Central memory CD4-positive, alpha-beta T cell (primary cell): ENCODE results near the gene NCK2.

Experiments used
- DNase-seq: peaks from one replicate; pipeline ENCODE4 v3.0.0; 2022
- total RNA-seq, 3 experiments: gene quantifications; one replicate each; lab custom pipeline; 2026; lab: John Stamatoyannopoulos, UW

Gene NCK2
- 107 to 155 (median 140) reads per million in 3 experiments for total RNA-seq

DNA sequence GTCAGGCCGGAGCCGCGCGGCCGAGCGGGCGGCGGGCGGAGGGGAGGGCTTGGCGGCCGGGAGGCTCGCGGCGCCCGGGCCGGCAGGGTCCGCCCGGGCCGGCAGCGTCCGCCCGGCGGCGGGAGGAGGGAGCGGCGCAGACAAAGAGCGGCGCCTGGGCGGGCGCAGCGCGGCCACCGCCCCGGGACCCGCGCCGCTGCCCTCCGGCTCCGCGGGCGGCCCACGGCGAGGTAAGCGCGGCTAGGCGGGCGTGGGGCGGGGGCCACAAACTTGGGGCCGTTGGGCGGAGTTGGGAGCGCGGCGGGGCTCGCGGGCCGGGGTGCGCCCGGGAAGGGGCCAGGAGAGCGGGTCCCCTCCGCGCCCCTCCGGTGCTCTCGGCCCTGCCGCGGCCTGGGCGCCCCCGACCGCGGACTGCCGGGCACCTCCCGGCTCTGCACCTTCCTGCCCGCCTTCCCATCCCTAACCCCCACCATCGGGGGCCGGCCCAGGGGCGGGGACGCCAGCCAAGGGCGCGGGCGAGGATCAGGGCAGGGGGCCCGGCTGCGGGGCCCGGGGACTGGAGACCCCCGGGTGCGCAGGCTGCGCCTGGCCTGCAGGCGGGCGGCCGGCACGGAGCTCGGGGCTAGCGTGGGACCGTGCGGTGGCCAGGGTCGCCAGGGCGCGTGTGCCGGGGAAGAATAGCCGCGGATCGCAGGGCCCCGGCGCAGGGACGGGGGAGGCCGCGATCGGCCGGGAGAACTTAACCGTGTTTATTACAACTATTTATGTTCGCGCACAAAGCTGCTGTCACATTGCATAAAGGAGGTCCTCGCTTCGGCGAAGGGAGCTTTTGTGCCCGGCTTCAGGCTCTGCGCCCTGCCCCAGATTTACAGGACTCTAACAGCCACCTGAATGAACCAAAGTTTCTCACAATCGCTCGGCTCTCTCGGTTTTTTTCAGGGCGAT, at the start of gene NCK2:
Gene NCK2, plus strand, starts transcription at position 4 of the 945 bp plus-strand sequence. CDS start 110,152 bp downstream, outside the sequence.
- no peak for DNase-seq

DNA sequence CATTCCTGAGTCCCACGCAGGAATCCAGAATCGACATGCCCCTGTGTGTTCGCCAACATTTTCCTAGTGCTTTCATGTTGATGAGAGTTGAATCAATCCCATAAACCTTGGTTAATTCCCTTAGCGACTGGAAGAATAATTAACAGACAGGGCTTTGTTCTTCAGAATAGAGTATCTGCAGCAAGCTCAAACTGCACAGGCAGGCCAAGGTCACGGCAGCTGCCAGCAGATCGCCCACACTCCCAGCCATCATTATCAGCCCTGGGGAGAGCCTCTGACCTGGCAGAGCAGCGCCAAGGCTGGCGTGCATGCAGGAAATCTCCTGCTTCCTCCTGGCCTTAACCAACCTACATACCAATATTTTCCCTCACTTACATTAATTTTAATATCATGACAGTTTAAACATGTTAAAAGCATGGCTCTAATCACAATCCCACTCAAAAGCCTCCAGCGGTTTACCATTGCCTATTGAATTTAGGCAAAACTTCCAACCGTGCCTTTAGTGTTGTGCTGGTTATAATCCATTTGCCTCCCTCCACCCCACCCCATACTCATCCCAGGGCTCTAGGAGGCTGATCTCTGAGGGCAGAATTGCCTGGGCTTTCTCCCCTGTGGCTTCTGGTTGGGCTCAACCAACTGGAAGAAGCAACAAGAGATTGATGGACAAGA, 46.8 kb upstream of the NCK2 start:
- no peak for DNase-seq

DNA sequence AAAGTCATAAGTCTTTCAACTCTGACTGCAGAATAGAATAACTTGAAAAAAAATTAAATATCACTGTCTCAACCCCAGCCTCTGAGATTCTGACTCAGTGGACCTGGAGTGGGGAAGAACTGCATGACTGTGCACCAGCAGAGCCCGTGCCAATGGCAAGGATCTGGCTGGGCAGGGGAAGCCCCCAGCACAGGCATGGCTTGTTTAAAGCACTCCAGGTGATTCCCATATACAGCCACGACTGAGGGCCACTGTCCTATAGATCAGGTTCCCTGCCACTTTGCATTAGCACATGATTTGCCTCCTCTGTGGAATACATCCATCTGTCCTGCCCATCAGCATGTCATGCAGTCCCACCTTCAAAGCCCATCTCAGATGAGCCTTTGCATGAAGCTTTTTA, 45.9 kb upstream of the NCK2 start:
- DNase-seq = no peak

DNA sequence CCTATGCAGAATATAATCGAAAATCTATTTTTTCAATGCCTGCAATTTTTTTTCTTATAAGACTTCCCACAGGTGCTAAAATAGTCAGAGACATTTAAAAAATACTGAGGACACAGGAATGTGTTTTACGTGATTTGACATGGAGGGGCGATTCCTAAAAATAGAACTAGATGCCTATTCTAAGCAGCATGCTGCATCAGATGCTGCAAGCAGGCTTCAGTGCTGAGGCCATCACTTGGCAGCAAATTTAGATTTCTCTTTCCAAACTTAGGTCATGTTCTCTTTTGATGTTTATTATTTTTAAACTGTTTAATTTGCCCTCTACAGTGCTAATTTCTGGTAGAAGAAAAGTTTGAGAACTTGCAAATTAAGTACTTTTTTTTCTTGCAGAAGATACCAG, 43.7 kb upstream of the NCK2 start:
- no peak for DNase-seq

DNA sequence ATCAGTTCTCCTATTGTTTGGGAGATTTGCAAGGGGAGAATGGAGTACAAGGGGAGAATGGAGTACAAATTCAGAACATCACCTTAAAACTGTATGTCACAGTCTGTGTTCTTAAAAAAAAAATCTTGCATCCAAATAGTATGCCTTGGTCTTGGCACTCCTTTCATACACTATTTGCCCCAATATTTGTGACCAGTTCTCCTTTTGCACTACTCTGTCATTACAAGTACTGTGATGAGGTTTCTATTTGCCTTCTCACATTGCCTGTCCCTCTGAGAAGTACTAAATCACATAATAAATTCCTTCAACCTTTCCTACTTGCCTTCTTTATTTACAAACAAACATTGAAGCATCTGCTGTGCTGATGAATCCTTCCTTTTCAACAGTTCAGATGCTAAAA, 36.0 kb upstream of the NCK2 start:
- no peak for DNase-seq

DNA sequence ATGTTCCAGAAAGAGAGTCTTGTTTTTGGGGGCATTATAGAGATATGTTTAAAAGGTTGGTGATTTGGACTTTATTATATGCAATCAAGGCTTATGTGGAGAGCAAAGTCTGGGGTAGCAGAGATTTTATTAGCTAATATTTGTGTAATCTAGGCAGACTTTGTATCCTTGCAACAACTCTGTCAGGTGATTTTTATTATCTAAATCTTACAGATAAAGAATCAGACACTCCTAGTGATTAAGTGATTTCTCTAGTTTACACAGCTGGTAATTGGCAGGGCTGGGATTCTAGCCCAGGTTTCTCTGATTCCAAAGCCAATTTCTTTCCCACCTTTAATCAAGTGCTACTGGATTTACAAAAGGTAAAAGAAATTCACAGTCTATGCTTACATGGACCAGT, 33.3 kb upstream of the NCK2 start:
- no peak for DNase-seq

DNA sequence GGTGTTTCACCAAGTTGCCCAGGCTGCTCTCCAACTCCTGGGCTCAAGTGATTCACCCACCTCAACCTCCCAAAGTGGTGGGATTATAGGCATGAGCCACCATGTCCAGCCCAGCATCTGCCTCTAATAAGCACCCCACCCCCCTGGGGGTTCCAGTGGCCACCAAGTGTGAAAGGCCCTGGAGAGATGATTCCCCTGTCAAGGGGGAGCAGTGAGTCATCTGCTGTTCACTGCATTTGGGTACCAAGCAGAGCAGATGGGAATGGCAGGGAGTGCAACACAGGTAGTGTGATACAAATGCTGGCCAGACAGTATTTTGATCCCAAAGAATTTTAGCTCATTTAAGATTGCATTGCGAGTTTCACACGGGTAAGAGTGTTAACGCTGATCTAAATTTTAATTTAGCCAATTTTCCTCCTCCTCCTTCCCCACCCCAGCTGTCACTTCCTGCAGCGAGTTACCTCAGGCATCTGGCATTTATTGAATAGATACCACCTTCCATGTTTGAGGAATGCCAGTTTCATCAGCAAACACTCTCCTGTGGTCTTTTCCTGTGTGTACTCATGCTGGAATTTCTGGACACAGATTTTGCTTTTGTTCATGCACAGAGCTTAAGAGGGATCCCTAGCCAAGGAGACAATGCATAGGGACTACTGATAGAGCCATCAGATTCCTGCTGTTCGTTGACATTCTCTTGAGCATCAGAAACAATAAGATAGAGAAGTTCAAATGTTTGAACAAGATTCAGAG, 32.4 kb upstream of the NCK2 start:
- DNase-seq = no peak

DNA sequence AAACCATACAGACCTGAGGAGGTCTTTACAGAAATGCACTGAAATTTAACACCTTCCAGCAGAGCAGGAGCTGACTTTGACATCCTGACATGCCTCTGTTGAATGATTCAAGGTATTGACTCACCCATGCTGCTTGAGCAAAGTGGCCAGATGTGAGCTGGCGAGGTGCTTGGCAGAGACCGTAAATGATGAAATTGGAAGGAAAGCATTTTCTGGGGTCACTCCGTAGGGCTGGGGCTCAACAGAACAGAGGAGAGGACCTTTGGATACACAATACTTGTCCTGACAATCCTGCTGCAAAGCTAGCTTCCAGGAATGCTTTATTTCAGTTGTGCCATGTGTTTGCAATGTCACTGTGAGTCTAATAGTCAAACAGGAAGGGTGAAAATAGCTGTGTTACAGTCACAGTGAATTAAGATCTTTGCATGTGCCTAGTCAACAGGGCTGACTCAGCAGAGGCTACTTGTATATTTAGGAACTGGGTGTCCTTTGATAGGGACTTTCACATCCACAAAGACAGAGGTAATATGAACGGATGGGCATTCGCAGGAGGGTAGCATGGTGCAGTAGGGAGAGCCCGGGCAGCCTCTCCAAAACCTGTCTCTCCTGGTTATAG, 31.6 kb upstream of the NCK2 start:
- DNase-seq = no peak

DNA sequence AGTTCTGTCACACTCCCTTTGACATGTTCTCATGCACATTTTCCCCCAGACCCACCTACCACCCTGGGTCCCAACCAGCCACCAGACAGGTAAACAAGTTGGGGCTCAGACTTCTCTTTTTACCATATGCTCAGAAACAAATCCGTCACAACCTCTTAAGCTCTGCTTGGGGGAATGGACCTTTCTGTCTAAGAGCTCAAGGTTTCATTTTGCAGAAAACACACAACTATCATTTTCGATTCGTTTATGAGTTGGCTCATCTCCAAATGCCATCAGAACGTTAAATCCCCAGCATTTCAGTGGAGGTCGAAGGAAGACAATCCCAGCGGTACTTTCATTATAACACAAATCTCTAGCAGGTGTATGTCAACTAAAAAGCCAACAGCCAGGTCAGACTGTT, 30.6 kb upstream of the NCK2 start:
- no peak for DNase-seq

DNA sequence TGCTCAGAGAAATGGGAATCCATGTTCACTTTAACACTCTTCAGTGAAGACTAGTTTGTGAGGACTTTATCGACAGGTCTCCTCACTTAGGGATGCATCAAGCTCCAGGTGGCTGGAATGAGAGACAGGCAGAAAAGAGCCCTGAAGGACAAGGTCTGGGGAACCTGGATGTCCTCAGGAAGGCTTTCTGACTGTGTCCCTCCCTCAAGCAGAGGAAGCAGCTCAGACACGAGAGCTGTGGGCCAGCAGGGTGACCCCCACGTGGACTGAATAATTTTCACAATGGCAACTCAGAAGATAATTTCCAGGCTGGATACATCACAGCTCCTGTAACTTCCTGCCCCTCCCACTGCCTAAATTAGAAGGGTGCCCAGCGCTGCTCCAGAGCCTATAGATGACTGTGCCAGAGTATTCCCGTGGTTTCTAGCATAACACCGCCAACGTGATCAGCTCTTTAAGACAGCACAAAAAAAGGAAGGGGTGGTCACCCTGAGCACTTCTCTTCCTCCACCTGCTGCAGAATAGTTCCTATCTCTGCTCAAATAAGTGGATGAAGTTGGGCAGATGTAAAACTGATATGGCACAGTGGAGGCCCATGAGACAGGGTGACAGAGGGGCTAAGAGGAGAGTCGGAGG, 25.7 kb upstream of the NCK2 start:
- DNase-seq = no peak

DNA sequence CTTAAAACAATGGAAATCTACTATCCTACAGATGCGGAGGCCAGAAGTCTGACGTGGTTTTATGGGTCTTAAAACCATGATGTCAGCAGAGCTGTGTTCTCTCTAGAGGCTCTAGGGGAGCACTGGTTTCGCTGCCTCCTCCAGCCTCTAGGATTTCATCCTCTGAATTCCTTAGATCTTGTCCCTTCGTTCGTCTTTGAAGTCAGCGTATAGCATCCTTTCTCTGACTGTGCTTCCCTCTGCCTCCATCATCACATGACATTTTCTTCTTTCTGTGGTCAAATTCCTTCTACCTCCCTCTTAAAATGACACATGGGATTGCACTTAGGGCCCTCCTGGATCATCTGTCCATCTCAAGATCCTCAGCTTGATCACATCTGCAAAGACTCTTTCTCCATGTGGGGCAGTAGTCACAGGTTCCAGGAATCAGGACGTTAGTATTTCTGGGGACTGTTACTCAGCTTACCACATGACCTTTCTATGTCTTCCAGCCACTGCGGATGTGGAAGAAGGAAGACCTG, 22.7 kb upstream of the NCK2 start:
- DNase-seq = no peak

DNA sequence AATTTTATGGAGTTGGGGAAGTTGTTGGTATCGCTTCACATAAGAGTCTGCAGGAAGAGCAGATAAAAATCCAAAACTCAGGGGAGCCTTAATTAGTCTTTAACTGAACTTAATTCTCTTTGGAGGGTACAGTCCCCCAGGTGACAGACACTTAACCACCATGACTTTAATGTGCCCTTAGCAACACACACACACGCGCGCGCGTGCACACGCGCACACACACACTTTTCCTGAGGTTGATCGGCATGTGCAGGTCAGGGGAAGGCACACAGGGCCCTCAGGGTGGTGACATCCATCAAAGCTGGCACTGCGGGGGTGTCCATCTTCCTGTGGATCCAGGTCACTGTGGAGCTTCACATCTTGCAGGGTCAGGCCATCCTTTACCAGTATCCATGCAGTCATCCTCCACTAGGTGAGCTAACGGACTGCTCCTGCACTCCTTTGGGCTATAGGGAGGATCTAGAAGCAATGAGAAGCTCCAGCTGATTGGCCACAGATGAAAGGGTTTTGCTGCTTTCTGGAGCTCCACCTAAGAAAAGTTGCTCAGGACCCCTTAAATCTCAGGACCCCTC, 21.9 kb upstream of the NCK2 start:
- no peak for DNase-seq

DNA sequence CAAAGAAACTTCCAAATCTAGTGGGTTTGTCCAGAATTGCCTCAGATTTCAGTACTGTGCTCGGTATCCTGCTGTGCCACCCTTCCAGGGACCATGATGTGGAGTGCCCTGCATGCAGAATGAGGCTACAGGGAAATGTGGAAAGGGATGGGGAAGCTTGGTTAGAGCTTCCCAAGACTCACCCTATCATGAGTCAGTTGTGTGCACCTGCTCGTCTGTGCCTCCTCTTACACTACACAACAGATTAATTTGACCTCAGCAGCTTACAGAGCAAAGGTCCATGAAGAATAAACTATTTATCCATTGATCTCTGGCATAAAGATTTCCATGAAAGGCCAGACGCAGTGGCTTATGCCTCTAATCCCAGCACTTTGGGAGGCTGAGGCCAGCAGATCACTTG, 21.3 kb upstream of the NCK2 start:
- DNase-seq = no peak

DNA sequence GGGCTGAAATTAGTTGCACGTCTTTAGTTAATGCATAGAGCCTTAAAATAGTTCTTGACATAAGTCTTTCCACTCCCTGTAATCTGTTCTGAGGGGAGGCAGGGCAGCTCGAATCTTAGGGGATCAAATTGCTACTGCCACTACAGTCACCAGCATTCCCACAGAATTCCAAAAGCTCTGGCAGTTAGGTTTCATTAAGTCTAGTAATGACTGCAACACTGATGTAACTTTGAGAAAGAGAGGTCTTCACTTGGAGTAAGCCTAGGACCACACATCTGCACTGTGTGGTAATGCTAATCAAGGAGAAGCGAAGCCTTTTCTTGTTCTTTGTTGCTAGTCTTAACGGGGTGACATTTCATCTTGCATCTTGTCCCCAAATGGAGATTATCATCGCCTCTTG, 19.3 kb upstream of the NCK2 start:
- DNase-seq = no peak

DNA sequence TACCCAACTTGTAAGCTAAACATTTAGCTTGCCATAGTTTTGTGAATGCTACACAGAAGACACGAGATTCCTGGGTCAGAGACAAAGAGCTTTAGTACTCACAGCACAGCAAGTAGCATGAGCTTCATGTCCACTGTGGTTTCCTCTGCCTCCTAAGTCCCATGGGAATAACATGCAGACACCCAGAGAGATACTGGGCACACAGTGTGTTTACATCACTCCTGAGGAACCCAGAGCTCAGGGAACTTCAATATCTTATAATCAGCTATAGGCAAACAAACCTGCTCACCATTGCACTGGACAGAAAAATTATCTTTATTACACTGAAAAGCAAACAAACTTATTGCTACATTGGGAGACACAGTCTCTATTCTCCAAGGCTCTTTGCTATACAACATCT, 14.5 kb upstream of the NCK2 start:
- DNase-seq = no peak

DNA sequence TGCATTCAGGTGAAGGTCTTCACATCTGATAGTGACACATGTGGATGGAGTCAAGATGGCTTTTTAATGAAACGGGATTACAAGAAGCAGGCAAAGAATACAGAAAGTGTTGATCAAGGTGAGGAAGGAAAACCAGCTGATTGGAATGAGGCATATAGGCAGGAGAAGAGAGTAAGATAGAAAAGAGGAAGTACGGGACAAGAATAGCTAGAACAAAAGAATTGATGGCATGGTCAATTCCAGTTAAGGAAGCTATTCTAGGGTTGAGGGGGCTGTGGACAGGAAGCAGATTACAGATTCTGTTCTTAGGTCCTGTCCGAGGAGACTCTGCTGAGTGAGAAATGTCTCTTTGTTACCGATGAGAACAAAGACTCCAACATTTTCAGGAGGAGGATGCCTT, 13.2 kb upstream of the NCK2 start:
- DNase-seq = no peak

DNA sequence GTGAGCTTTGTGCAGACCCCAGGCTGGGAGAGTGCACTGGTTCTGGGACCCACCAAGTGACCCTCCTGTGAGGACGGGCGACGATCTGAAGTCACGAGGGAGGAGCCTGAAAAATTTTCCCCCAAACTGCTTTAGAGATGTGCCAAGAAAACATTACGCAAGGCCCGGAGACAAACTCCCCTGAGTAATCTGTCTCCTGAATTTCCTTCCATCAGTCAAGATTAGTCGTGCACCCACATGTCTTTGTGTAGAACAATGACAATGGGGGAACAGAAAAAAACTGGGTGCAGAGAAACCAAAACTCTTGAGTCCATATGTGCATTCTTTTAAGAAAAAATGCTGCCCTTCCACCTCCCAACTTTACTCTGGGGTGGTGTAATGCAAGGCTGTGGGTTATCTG, 12.6 kb upstream of the NCK2 start:
- DNase-seq = no peak

DNA sequence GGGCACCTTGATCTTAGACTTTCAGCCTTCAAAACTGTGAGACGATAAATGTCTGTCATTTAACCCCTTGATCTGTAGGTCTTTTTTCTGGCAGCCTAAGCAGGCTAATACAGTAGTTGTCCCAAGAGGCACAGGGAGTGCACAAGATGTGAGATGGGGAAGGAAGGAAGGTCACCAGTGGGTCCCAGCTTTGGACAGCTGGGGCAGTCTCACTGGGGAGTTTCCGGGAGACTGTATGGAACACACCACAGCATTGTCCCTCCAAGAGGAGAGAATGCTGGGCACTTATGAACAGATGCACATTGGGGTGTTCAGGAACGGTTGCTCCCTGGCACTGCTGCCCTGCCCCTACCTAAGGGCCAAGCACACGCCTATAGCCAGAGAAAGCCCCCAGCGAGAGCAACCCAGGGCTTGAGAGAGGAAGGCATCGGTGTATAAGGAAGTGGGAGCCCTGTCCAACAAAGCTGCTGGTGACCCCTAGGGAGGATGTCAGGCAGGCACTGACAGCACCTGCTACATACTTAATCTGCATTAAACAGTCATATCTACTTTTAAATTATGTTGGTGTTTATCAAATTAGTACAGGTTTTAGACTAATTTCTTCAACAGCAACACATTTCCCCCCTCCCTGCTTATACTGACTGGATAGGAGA, 11.6 kb upstream of the NCK2 start:
- no peak for DNase-seq

DNA sequence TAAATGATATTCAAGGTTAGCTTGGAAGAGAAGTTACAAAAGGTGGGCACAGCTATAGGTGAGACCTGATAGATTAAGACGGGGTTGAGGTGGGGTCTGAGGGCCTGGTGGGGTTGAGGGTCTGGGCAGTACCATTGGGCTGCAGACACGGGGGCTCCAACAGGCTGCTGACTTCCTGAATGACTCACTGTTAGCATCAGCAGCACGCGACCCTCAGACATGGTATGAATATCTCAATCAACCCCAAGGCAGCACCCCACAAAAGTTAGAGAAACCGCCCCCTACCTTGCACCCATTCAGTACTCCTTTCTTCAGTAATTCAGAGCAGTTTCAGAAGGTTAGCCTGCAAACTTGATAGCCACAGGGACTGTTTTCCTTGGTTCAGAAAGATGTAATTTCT, 10.8 kb upstream of the NCK2 start:
- no peak for DNase-seq

DNA sequence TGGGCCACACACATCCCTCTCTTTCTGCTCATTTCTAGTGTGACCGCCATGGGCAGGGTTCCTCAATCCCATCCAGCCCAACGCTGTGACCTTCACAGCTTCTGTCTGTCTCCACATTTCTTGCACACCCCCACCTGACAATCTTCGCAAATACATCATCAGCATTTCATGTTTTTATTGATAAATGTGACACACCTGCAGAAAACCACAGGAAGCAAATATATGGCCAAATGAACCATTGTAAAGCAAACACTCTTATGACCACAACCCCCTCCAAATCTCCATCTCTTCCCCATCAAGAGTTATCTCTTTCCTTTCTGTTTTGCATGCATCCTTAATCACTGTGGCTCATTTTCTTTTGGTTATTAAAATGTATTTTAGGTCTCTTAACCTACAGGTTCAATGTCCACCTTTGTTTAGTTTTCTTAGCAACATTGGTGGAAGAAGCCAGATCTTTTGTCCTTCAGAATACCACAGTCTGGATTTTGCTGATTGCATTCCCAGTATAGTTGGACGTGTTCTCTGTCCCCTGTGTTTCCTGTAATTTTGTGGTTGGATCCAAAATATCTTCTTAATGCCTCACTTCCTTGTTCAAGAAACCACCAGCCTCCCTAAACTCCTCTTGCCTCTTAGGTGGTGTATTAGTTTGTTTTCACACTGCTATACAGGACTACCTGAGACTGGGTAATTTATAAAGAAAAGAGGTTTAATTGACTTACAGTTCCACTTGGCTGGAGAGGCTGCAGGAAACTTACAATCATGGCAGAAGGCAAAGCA, 9.8 kb upstream of the NCK2 start:
- DNase-seq = no peak

DNA sequence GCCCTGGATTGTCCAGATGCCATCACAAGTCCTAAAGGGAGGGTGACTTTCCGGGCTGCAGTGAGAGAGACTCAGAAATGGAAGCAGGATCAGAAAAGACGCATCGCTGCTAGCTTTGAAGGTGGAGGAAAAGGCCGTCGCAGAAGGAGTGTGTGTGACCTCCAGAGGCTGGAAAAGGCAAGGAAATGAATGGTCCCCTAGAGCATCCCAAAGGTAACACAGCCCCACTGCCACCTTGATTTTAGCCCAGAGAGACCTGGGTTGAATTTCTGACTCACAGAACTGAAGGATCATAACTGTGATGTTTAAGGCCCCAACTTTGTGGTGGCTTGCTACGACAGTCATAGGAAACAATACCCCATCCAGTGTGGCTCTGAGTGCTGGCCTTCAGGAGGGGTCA, 8.6 kb upstream of the NCK2 start:
- no peak for DNase-seq
